Natural killer cell (primary cell): Measurements from ENCODE around the gene NKD1. TPM values are rescaled to one million over a fixed set of nuclear protein-coding genes. Genes with fewer than 3 reads are reported as not detected.

Experiments used
- ATAC-seq, 3 donors: fragments of 150-1000 bp in 2 of 3; fragments of 200-7000 bp in 1 of 3; cut with Tn5 transposase; 1 replicate in 1 of 3; 2 replicates in 2 of 3; pipeline ENCODE4 v1.10.0; 2021; ENCODE audit warnings: mild to moderate bottlenecking in 2 of 3, moderate library complexity in 2 of 3
- DNase-seq, 2 donors: peaks; one replicate each; pipeline versions ENCODE4 v3.0.0 to v3.0.0-alpha.2; 2013 to 2021; ENCODE audit warnings: mixed read lengths in 1 of 2
- H3K27ac ChIP-seq: one replicate; pipeline ENCODE4 v1.5.1; 2013; ENCODE audit warnings: mild to moderate bottlenecking, low read length
- H3K27me3 ChIP-seq: one replicate; pipeline ENCODE4 v1.6.1; 2013; ENCODE audit warnings: low read length; ENCODE audit not compliant: control insufficient read depth, insufficient read depth
- H3K36me3 ChIP-seq: one replicate; pipeline ENCODE4 v1.6.1; 2013; ENCODE audit warnings: low read length; ENCODE audit not compliant: control insufficient read depth, insufficient read depth
- H3K4me1 ChIP-seq: one replicate; pipeline ENCODE4 v1.6.1; 2013; ENCODE audit warnings: low read length; ENCODE audit not compliant: control insufficient read depth, insufficient read depth
- H3K4me3 ChIP-seq: one replicate; pipeline ENCODE4 v1.5.1; 2013; ENCODE audit warnings: low read length
- H3K9me3 ChIP-seq: one replicate; pipeline ENCODE4 v1.6.1; 2013; ENCODE audit warnings: low read length; ENCODE audit not compliant: control insufficient read depth, insufficient read depth
- H3K27ac Mint-ChIP-seq, 2 donors: one replicate each; pipeline ENCODE4 v1.8.0; 2022; ENCODE audit warnings: mild to moderate bottlenecking in 2 of 2, mixed read lengths in 2 of 2, moderate library complexity in 1 of 2
- H3K27me3 Mint-ChIP-seq, 2 donors: one replicate each; pipeline ENCODE4 v1.8.0; 2022; ENCODE audit warnings: low read depth in 2 of 2, mixed read lengths in 2 of 2
- H3K36me3 Mint-ChIP-seq: one replicate; pipeline ENCODE4 v1.8.0; 2022; ENCODE audit warnings: mixed read lengths
- H3K4me1 Mint-ChIP-seq, 2 donors: one replicate each; pipeline ENCODE4 v1.8.0; 2022; ENCODE audit warnings: mixed read lengths in 2 of 2
- H3K4me3 Mint-ChIP-seq: one replicate; pipeline ENCODE4 v1.8.0; 2022; ENCODE audit warnings: mild to moderate bottlenecking, moderate library complexity, mixed read lengths
- H3K9me3 Mint-ChIP-seq, 2 donors: one replicate each; pipeline ENCODE4 v1.8.0; 2022; ENCODE audit warnings: mixed read lengths in 2 of 2
- CTCF ChIP-seq: fragments of 200-600 bp; IDR thresholded peaks from one replicate; pipeline ENCODE4 v1.8.0; 2022; ENCODE audit warnings: antibody characterized with exemption
- WGBS: methylation state at CpG from one replicate; pipeline ENCODE4 v1.1.7; 2013; ENCODE audit warnings: missing lambda C conversion rate; ENCODE audit not compliant: insufficient coverage; 5-methylcytosine and 5-hydroxymethylcytosine counted together
- intact Hi-C: fragments of 100-400 bp; cut with micrococcal nuclease; formaldehyde crosslinking; loops from one replicate; pipeline ENCODE4 v1.14.2; 2022
- total RNA-seq, 4 donors: library from RNA; stranded (reverse); fragments of 120-200 nt in 1 of 4; gene quantifications; one replicate each; pipeline versions ENCODE4 v1.2.3 to v1.2.4, GENCODE V29; 2013 to 2022

NKD1 gene
- total RNA-seq, 3 donors from 2014 or later (not counting 1 experiment from before 2014, with no cell fraction given) = 0.75 to 1.5 (median 1.0) TPM

- H3K36me3 Mint-ChIP-seq = no peaks in the 10 kb centered on the region
- Histone ChIP-seq H3K4me1 (peaks cover 5% of the 10 kb centered on the region), H3K27me3 (no peaks in the 10 kb centered on the region), H3K9me3 (no peaks in the 10 kb centered on the region), H3K4me3 (no peak overlapping the region), H3K36me3 (no peaks in the 10 kb centered on the region), H3K27ac (no peak overlapping the region)
- intact Hi-C loops = no loop called here
- H3K27me3 Mint-ChIP-seq = peaks cover 0 to 4% of the 10 kb centered on the region in 2 donors
- H3K27ac Mint-ChIP-seq = no peak overlapping the region
- 80% methylated on average over 1 of the region's 1 CpG for WGBS
- no peaks in the 10 kb centered on the region for H3K9me3 Mint-ChIP-seq
- DNase-seq = no peak
- no peak for TF ChIP-seq CTCF
- peaks cover 4 to 6% of the 10 kb centered on the region in 2 donors for H3K4me1 Mint-ChIP-seq
- no peak for ATAC-seq
- H3K4me3 Mint-ChIP-seq = no peak overlapping the region
Observed at GRCh38 chr16:50634947-50635346, 86.8 kb downstream of the NKD1 start.

DNA sequence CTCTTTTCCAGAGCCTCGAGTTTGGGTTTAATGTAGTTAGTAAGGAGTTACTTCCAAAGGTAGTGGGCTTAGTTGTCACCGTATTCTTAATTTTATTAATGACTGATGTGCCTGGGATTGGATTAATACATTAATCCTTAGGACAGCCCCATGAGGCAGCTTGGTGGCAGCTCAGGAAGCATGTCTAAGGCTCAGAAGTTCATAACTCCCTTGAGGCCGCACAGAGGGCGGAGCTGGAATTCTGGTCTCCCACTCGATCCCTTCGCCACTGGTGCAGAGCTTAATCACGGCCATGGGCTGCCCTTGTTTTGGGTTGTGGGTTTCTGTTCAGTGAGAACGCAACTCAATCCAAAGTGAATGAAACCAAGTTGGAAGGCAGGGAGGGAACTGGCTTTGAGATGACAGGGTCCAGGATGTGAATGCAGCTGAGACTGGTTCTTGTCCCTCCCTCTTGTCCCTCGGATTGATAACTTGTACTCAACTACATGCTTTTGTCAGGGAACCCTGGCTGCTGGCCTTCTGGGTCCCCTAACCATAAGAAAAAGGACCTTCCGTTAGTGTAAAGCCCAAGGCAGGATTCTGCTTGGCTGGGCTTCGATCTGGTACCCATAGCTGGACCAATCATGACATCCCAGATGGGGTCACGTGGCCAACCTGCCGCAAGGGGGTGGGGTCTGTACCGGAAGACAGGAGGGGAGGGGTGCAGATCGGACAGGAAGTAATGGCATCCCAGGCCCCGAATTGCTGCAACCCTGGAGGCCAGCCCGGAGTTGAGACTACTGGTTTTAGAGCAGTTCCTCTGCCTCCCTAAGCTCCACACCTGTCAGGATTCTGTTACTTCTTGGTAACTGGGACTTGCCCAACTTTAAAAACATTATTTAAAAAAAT lies 87.6 kb downstream of the NKD1 start:
- DNase-seq (peak in 1 of 2 donors; percentile 33), ATAC-seq (peak in 1 of 3 donors; percentile 54)
- Histone ChIP-seq H3K4me3 (no peak overlapping the region), H3K4me1 (peaks cover 5% of the 10 kb centered on the region), H3K36me3 (no peaks in the 10 kb centered on the region), H3K27me3 (no peaks in the 10 kb centered on the region), H3K27ac (no peak overlapping the region), H3K9me3 (no peaks in the 10 kb centered on the region)
- H3K27me3 Mint-ChIP-seq = peaks cover 0 to 7% of the 10 kb centered on the region in 2 donors
- no peaks in the 10 kb centered on the region for H3K36me3 Mint-ChIP-seq
- H3K9me3 Mint-ChIP-seq = no peaks in the 10 kb centered on the region
- TF ChIP-seq CTCF = no peak
- H3K27ac Mint-ChIP-seq = no peak overlapping the region
- WGBS = 75% methylated on average over 16 of the region's 17 CpGs
- H3K4me1 Mint-ChIP-seq = peaks cover 4 to 6% of the 10 kb centered on the region in 2 donors
- H3K4me3 Mint-ChIP-seq = no peak overlapping the region
- intact Hi-C loops = no loop called here

GRCh38 chr16:50636753-50637374 lies 88.7 kb downstream of the NKD1 start:
- Mint-ChIP-seq H3K36me3 (no peaks in the 10 kb centered on the region), H3K4me1 (peaks cover 4 to 6% of the 10 kb centered on the region in 2 donors), H3K27me3 (peaks cover 0 to 9% of the 10 kb centered on the region in 2 donors), H3K27ac (no peak overlapping the region), H3K9me3 (no peaks in the 10 kb centered on the region), H3K4me3 (no peak overlapping the region)
- H3K4me1 ChIP-seq = peaks cover 5% of the 10 kb centered on the region
- WGBS = 94% methylated on average over 10 of the region's 10 CpGs
- H3K9me3 ChIP-seq = no peaks in the 10 kb centered on the region
- H3K36me3 ChIP-seq = no peaks in the 10 kb centered on the region
- ATAC-seq (no peak), DNase-seq (no peak)
- H3K4me3 ChIP-seq = no peak overlapping the region
- intact Hi-C loops = no loop called here
- no peak overlapping the region for H3K27ac ChIP-seq
- no peaks in the 10 kb centered on the region for H3K27me3 ChIP-seq
- TF ChIP-seq CTCF = no peak
